ENCODE data around the gene MYO9A.
A peak's percentile ranks its signal among the peaks of the same experiment; 100 is the strongest.

The MYO9A gene, protein sequence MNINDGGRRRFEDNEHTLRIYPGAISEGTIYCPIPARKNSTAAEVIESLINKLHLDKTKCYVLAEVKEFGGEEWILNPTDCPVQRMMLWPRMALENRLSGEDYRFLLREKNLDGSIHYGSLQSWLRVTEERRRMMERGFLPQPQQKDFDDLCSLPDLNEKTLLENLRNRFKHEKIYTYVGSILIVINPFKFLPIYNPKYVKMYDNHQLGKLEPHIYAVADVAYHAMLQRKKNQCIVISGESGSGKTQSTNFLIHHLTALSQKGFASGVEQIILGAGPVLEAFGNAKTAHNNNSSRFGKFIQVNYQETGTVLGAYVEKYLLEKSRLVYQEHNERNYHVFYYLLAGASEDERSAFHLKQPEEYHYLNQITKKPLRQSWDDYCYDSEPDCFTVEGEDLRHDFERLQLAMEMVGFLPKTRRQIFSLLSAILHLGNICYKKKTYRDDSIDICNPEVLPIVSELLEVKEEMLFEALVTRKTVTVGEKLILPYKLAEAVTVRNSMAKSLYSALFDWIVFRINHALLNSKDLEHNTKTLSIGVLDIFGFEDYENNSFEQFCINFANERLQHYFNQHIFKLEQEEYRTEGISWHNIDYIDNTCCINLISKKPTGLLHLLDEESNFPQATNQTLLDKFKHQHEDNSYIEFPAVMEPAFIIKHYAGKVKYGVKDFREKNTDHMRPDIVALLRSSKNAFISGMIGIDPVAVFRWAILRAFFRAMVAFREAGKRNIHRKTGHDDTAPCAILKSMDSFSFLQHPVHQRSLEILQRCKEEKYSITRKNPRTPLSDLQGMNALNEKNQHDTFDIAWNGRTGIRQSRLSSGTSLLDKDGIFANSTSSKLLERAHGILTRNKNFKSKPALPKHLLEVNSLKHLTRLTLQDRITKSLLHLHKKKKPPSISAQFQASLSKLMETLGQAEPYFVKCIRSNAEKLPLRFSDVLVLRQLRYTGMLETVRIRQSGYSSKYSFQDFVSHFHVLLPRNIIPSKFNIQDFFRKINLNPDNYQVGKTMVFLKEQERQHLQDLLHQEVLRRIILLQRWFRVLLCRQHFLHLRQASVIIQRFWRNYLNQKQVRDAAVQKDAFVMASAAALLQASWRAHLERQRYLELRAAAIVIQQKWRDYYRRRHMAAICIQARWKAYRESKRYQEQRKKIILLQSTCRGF (N-terminal part only)

DNA sequence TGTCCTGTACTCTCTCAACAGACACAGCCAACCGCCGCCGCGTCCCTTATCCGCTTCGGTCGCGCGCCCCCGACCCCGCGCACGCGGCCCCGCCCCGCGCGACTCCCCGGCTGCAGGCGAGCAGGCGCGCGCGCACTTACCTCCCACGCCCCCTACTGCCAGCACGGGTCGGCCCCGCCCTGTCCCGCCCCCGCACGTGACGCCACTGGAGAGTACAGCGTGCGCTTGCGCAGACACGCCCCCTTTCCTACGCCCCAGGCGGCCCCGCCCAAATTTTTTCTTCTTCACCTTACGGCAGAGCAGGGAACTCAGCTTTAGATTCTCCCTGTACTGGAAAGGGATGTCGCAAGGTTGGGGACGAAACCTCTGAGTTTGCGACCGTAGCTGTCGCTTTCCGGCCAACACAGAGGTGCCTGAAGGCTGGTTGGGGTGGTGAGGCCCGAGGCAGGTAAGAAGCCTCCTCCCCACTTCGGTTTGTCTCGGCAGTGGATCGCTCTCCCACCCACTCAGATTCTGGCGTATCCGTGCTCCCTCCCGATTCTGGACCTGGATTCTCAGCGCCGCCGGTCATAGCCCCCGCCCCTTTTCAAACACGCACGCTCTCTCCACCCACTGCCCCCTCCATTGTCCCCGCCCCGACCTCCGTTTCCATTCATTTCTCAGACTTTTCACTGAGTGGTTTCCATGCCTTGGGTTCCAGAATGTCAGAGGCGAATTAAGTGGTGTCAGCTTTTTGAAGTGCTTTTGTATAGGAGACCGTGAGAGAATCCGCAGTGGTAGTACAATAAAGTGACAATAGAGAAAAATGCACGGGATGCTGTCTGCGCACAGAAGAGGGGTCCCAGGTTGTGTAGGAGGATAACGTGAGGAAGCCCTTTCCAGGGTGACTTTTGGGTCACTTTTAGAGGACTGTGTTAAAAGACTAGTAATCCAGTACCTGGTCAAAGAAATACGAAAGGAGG is at the start of gene MYO9A, which contains the start of gene SENP8:
Gene MYO9A, minus strand, starts transcription at position 134 of the 962 bp plus-strand sequence. CDS start 71,587 bp downstream, outside the sequence.
Gene SENP8, plus strand, starts transcription at position 387 of the 962 bp plus-strand sequence. CDS start 21,221 bp downstream, outside the sequence.
- peak; percentile 98 to 100 (median 99) for DNase-seq

DNA sequence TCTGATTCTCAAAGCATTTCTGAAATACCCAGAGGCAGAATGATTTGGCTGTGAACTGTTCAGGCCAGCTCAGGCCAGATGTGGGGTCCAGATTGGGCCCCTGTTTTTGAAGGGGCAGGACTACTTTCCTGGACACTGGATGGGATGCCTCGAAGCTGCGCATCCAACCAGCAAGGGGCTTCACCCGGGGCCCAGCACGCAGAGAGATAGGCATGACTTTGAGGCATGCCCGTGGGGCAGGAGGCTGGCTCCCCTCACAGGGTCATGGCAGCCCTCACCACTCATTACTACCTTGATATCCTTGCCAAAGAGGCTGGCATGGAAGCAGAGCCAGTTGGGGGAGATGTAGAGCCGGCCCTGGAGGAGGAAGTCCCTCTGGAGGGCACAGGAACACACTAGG is 49.5 kb upstream of the MYO9A start:
- DNase-seq = no peak

DNA sequence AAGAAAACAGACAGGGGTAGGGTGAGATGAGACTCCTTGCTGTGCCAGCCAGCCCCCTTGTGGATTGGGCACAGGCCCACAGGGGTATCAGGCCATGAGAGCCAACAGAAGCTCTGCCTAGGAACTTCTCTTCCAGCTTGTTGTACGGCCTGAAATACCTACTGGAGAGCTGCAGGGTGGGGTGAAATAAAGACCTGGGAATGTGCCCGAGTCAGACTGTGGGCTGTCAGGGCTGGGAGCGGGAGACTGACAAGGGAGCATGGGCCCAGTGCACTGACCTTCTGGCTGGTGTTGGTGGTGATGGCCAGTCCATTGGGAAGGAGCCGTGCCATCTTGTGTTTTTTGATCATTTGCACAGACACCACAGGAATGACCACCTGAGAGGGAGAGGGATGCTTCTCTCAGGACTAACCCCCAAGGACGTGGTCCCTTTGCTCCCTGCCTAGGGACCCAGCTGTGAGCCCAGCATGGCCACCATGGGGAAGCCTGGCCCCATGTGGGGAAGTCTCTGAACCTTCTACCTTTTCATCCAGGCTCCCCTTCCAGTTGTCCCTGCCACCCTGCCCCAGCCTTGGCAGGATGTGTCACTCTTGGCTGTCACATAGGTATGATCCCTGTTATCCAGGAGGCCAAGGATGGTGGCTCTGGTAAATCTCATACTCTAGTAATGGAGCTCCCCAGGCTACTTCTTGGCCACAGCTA is 48.9 kb upstream of the MYO9A start:
- DNase-seq = no peak

GRCh38 chr15:72163719-72164118 is 45.8 kb upstream of the MYO9A start:
- DNase-seq = peak in 1 of 3 experiments; percentile 56

GRCh38 chr15:72162569-72162968 is 44.6 kb upstream of the MYO9A start:
- no peak for DNase-seq

DNA sequence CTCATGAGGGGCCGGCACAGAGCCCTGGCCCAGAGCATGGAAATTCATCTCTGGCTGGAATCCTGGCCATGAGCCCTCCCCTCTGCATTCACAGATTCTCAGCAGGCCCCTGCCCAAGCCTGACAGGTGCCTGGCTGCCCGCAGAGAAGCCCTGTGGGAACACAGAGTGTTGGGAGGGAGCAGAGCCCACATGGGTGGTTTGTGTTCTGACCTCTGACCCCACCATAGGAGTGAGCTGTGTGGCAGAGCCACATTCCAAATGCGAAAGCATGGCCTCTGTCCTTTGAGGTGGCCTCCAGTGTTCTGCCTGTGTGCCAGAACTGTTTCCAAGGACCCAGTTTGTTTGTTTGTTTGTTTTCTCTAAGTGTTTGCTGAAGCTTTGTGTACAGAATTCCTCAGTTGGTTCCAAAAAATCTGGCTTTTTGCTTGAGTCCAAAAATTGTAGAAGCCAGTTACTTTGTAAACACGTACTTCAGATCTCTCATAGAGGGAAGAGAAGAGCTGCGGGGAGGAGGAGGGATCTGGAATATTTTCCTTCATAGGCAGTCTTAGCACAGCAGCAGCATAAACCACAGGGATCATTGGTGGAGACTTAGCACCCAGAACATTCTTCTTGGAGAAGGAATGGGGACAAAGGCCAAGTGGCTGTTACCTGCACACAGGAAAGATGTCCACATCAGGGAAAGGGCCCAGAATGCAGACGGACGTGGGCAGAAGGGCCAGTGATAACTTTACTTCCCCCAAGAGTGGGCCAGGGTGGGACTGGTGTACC is 43.6 kb upstream of the MYO9A start:
- no peak for DNase-seq

GRCh38 chr15:72160696-72161245 is 42.8 kb upstream of the MYO9A start:
- no peak for DNase-seq

DNA sequence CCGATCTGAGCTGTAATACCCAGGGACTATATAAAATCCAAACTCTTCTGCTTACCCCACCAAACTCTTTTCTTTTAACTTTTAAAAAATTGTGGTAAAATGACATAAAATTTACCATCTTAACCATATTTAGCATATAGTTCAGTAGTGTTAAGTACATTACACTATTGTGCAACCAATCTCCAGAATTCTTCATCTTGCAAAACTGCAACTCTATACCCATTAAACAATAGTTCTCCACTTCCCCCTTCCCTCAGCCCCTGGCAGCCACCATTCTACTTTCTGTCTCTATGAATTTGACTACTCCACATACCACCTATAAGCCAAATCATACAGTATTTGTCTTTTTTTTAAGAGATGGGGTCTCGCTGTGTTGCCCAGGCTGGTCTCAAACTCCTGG is 39.0 kb upstream of the MYO9A start:
- DNase-seq = no peak

DNA sequence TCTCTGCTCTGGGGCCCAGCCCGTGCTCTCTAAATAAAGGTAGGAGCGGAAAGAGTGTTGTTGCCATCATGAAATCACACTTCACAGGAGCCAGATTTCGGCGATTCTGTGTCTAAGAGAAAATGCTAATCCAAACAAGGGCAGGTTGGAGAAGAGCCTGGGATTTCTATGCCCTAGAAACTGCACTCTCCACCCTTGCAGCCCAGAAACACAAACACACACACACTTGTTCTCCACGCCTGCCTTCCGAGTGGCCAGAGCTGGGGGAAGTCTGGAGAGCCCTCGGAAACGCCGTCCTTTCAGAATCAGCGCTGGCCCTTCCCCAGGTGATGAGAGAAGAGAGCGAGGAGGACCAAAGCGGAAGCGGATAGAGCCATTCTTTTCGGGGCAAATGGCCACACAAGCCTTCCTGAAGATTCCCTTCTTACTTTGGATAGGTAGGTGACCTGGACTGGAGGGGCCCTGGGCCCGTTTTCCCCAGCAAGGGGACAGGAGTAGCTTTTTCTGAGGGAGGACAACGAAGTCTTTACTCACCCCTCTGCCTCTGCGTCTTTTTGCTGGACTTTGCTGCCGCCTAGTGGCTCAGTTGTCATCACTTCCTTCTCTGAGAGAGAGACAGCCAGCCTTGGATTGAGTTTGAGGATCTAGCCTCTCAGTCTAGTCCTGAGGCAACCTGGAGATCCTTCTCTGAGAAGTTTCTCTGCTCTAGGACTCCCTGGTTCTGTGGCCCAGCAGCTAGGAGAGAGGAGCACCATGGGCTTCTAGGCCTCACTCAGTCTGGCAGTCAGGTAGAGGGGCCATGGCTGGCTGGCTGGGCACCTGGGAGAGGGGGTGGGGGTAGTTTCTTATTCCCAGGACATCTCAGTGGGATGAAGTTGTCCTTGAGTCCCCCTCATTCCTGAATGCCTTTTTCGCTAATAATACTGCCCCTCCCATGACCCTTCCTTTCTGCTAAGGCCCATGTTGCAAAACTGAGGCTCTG is 38.0 kb upstream of the MYO9A start:
- DNase-seq = peak; percentile 86 to 96 (median 87)

- peak; percentile 78 to 89 (median 85) for DNase-seq
Measured at GRCh38 chr15:72155003-72155621, 37.2 kb upstream of the MYO9A start.

GRCh38 chr15:72154316-72154715 is 36.4 kb upstream of the MYO9A start:
- DNase-seq = no peak

GRCh38 chr15:72153269-72154000 is 35.5 kb upstream of the MYO9A start:
- no peak for DNase-seq

DNA sequence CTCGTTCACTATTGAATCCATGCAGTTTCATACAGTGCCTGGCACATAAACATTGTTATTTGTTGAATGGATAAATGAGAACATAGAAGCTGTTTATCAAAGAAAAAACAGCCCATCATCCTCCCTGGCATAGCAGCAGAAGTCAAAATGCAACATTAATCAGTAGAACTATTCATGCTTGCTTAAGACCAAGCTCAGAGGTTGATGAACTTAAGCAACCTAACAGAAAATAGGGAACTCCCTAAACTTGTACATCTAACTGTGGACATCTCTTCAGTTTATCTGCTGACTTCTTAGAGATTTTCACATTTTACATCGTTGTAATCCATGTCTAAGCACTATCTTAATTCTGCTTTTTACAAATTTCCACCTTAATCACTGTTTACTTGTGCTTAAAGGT is 29.5 kb upstream of the MYO9A start:
- no peak for DNase-seq

DNA sequence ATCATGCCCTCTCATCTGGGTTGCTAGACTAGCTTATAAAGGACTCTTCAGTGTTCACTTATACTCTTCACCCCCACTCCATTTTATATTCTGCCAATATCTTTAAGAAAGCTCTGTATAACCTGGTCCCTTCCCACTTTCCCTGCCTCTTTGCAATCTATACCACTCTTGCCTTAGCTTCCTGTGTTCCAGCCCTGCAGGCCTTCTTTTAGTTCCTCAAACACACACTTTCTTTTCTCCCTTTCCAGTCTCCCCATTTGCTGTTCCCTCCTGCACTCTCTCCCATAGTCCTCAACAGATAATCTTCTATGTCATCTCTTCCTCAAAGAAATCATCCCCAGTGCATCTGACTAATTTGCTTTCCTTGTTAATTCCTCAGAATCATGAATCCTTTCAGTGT is 29.0 kb upstream of the MYO9A start:
- no peak for DNase-seq

DNA sequence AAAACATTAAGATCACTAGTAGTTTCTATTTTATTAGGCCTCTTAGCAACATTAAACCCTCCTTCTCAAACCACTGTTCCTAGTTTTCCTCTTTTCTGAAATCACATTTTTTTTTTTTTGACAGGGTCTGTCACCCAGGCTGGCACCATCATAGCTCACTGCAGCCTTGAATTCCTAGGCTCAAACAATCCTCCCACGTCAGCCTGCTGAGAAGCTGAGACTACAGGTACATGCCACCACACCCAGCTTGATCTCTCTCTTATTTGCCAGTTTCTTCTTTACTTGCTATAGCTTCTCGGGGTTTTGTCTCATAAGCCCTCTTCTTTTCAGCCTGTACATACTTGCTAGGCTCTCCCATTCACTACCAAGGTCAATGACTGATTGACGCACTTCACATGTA is 28.3 kb upstream of the MYO9A start:
- no peak for DNase-seq

DNA sequence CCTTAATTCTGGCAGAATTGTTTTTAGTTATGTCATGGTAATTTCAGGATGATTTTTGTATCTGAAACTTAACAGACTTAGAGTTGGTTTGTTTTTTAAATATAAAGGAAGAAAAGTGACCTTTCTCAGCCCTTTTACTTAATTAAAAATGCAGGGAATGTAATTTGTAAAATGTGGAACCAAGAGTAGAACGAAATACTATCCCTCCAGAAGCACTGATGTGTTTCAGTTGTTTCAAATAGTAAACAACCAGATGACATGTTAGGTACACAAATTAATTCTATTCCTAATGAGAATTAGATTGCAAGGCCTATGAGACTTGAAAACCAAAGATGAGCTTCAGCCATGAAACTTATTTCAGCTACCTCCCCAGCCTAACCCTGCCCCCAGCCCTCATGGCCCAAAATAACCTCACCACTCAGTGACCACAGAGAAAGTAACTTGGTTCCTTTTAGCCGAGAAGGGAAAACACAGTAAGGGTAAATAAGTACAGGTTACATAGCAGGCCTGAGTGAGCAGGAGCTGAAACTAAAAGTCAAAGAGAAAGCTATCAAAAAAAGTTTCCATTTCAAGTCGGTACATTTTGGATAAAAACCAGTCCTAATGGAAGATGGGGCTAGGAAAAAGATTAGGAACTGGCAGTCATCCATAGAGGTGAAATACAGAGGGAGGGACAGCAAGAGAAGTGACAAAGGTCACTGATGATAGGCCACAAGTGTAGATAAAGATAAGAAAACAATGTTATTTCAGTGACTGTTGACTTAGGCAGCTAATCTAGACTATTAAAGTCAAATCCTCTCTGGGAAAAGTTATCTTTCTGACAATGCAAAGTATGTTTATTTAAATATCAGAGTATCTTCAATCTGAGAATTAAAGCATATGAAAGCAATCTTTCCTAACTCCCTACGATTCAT is 23.5 kb upstream of the MYO9A start:
- no peak for DNase-seq
